GM21381 (cell line): Measurements from ENCODE around the gene SNAI3.
A peak's percentile ranks its signal among the peaks of the same experiment; 100 is the strongest.

Experiments
- ATAC-seq: cut with Tn5 transposase; IDR thresholded peaks from one replicate; pipeline ENCODE4 v1.9.1; 2021; ENCODE audit warnings: mild to moderate bottlenecking, moderate library complexity; ENCODE audit not compliant: unreplicated experiment

The SNAI3 gene

GRCh38 chr16:88705801-88706228 is 19.5 kb upstream of the SNAI3 start:
- ATAC-seq, result no peak

- ATAC-seq, result no peak
Measured at GRCh38 chr16:88705076-88705684, 18.9 kb upstream of the SNAI3 start.

DNA sequence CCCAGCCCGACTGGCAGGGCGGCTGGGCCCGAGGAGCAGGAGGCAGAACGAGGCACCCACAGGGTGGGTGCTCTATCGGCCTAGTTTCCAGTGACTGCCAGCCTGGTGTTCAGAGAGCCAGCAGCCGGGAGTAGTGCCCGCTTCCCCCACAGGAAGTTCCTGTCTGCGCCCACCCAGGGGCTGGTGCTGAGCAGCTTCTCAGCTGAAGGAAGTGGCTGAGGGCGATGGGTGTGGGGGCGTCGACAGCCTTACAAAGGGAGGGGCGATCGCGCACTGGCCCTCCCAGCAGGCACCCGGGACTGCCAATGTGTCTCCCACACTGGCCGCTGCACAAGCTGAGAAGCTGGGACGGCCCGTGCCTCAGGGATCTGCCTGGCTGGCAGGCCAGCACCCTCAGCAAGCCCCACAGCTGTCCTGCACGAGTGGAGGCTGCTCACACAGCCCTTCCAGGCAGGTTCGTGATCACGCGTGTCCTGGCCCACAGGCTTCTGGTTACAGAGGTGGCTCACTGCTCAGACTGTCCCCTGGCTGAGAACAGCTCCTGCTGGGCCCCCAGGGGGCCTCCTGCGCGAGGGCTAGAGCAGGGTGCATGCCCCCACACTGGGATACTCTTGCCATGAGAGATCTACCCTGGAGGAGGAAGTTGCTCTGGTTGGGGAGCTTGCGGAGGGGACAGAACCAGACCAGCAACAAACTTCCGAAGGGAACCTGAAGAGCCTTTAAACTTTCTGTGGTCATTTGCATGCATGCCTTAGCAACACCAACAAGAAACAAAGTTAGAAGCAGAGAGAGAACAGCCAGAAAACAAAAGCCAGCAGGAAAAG is 17.4 kb upstream of the SNAI3 start:
- ATAC-seq, result no peak

GRCh38 chr16:88702371-88703210 is 16.3 kb upstream of the SNAI3 start:
- no peak for ATAC-seq

DNA sequence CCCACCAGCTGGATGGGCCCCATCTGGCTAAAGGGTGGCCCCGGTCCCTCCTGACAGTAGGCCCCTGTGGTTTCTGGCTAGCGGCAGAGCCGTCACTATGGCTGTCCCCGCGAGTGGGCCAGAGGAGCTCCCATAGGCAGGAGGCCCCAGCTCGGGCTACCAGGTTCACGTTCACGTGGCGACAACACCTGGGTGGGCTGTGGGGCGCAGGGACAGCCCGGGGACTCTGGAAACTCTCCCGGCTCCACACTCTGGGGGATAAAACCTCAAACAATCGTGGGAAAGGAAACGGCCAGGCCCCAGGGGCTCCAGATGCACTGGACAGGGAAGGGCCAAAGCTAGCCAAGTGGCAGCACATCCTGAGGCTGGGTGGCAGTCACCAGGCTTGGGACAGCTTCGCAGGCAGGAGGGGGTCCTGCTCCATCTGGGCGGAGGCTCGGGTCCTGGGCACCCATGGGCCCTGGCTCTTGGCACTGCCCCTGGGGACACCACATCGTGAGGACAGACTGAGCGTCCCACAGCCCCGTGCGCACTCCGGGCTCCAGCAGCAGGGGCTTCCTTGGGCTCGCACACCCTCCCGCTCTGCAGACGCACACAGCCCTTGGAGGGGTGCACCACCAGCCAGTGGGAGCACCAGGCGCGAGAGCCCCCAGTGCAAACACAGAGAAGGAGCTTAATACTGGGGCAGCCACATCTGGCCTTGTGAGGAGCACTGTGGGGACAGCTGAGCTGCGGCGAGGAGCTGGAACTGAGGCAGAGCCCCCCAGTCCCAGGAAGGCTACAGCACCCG is 15.5 kb upstream of the SNAI3 start:
- no peak for ATAC-seq

DNA sequence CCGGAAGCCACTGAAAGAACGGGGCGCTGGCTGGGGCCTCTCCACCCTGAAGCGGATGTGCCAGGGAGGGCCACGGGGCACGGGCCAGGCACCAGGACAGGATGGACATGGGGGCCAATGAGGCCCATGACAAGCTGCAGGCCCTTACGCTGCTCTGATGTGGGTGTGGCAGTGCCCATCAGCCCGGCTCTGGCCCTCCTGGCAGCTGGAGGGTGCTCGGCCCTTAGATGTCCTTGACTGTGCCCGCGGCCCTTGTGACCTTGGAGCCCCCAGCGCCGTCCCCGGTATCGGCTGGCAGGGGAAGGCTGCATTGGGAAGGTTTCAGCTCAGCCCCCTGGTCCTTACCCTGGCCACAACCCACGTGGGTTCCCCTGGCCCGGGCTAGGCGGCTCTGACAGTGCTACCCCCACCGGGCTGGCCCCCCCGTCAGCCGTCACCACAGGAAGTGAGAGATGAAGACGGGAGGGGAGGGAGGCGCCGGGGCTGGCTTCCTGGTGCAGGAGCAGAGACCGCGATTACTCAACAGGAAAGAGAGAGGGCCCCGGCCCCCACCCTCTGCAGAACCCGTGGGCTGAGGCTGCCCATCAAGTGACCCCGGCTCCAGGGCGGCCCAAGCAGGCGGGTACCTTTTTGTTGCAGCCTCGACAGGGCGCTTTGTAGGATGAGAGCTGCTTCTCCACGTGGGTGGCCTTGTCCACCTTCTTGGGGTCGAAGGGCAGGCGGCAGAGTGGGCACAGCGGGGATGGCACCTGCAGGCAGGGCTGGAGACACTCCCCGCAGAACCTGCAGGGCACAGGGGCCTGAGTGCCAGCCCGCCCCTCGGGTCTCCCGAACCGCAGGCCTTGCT is 14.6 kb upstream of the SNAI3 start:
- peak; percentile 73 for ATAC-seq

GRCh38 chr16:88700322-88700635 is 14.0 kb upstream of the SNAI3 start:
- no peak for ATAC-seq

DNA sequence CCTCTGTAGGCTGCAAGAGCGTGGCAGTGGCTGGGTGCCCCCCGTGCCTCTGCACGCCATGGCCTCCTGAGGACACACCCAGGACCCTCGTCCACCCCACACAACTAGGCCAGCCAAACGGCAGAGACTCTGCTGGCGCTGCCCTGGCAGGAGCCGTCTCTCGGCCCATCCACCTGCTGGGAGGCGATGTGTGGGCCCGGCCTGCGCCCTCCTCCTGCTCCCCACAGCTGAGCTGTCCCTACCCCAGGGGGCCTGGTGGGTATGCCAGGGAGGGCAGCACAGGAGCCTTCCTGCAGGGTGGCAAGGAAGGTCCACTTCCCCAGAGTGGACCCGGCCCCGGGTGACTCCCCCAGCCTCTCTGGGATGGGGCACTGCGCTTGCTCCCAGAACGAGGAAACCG is 12.9 kb upstream of the SNAI3 start:
- no peak for ATAC-seq

GRCh38 chr16:88698646-88699045 is 12.3 kb upstream of the SNAI3 start:
- ATAC-seq, result no peak

DNA sequence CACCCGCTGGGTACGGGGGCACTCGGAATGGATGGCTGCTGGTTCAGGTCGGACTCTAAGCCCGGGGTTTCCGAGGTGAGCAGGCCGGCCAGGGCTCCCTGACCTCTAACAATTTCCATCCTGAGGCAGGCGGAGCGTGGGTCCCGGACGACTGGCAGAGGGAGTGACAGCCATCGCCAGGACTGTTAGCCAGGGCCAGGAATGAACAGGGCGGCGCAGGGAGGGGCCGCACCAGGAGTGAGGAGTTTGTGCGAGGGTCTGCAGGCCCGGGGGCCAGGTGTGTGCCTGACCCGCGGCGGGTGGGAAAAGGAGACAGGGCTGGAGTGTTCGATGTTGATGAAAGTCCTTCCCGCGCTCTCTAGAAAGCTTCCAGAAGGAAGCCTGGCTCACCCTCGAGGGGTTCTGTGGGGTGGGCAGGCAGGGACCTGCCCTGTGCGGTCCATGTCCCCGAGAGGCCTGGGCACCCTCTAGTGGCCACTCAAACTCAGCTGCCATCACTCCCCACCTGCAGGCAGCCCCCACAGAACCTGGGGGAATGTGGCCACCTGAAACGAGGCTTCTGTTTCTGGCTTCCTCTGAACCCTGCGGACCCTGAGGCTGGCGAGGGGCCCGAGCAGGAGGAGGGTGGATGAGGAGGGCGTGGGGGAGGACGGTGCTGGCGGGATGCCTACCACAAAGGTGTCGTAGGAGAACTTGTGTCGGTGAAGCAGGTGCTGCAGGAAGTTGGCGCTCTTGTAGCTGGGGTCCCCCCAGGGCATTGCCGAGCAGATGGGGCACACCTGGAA is 11.7 kb upstream of the SNAI3 start:
- no peak for ATAC-seq

DNA sequence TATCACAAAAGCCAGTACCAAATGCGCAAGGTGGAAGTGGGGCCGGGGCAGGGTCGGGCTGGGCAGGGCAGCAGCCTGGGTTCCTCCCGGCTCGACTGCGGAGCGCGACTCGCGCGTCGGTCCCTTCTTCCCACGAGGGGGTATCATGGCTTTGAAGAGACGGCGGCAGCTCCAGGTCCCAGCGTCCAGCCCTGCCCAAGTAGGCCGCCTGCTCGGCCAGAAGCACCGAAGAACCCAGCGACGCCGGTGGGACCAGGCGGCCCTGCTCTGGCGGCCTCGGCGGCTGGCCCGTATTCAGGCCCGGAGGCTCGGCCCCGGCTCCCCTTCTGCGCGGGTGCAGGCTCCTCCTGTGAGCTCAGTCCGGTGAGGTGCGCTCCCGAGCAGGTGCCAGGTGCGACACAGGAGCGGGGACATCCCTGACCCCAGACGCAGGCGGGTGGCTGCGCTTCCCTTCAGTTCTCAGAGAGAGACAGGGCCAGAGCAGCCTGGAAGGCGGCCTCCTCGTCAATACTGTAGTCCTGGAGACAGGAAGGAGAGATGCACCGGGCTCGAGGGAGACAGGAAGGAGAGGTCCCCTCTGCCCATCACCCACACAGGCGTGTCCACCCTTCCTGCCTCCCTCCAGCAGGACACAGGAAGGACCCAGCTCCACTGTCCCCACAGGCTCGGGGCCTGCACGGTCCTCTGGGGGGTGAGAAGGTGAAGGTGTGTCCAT is 11.0 kb upstream of the SNAI3 start:
- ATAC-seq, result no peak

DNA sequence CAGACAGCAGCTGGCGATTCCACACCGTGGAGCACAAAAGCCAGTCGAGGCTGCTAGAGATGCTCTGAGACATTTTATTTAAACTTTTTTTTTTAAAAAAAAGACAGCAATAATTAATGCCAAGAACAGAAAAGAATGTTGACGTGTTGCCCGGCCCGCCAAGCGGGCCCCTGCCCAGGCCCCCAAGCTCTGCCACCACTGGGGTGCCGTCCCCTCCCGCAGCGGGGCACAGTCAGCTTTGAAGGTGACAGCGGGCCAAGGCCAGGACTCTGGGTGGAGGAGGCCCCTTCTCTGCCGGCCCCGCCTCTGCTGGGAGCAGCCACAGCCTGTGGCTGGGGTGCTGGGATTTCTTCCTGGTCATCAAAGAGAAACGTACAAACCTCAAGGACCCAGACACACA is 10.1 kb upstream of the SNAI3 start:
- no peak for ATAC-seq

DNA sequence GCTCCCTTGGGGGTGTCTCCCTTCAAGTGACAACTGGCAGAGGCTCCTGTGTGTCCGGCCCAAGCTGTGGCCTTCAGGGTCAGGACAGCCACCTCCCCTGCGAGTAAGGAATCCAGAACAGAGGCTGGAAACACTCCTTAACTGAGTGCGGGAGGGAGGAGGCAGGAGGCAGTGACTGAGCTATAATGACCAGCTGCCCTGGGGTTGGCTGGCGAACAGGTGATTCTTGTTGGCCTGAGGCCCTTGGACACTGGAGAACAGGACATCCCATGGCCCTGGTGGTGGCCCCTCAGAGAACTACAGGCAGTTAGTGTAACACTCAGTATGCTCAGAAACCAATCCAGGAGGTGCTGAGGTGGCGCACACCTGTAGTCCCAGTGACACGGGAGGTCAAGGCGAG is 9.4 kb upstream of the SNAI3 start:
- ATAC-seq, result no peak

- no peak for ATAC-seq
Measured at GRCh38 chr16:88695218-88695617, 8.9 kb upstream of the SNAI3 start.

- no peak for ATAC-seq
Measured at GRCh38 chr16:88694221-88695087, 8.1 kb upstream of the SNAI3 start.

- ATAC-seq, result no peak
Measured at GRCh38 chr16:88693420-88694177, 7.3 kb upstream of the SNAI3 start.

DNA sequence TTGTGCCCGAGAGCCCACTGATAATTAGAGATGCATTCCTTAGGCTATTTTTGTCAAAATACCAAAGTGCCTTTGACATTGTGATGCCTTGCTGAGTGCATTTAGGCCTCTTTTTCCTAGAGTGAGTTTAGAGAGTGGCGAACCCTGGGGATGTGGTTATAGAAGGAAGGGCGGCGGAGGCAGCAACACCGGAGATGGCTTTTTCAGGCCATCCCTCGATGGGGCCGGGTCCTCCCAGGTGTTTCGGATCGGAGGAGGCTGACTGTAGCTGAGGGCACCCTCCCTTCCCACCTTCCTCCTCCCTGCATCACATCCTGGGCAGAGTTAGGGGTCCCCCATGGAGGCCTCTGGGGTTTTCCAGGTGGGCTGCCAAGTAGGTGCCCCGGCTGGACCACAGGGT is 6.6 kb upstream of the SNAI3 start:
- ATAC-seq, result no peak
